IPS DF 4.7 (cell line): ENCODE measurements around the gene C12orf43.

Experiments used
- DNase-seq: peaks from one replicate; pipeline ENCODE4 v3.0.0-alpha.2; 2013; ENCODE audit warnings: low spot score; ENCODE audit errors: extremely low read depth

The C12orf43 gene

DNA sequence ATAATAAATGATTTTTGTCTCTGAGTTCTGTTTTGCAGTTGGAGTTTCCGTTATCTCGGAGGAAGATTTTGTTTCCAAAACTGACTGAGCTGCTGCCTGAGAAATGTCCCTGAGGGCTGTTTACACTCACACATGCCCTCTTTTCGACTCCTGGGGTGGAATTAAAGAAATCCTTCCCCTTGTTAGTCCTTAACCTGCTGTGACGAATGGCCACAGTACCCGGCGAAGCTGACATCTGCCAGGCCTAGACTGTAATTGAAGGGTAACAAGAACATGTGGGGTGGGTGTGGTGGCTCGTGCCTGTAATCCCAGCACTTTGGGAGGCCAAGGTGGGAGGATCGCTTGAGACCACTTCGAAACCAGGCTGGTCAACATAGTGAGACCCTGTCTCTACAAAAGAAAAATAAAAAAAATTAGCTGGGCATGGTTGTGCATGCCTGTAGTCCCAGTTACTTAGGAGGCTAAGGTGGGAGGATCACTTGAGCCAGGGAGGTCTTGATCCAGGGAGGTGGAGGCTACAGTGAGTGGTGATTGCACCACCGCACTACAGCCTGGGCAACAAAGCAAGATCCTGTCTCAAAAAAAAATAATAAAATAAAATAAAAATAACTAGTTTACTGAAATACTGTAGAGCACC, 14.4 kb upstream of the C12orf43 start:
- DNase-seq, result no peak

DNA sequence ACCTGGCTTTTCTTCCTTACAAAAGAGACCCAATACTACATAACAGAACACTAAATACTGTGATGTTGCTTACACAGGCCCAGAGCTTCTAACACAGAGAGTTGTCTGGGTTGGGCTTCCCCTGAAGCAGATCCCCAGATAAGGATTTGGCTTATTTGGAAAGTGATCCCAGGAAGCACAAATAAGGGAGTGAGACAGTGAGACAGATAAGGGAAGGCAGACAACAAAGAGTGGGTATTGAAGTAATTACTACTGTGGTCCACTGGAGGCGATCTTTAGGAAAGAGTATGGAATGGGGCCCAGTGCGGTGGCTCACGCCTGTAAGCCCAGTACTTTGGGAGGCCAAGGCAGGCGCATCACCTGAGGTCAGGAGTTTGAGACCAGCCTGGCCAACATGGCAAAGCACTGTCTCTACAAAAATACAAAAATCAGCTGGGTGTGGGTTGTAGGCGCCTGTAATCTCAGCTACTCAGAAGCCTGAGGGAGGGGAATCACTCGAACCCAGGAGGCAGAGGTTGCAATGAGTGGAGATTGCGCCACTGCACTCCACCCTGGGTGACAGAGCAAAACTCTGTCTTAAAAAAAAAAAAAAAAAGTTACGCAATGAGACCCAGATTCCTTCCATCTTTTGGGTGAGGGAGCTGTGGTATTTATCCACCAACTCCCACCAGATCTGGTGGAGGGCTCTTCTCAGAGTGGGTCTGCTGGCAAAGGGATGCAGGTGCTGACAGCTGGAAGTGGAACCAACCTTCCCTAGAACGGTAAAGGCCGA, 10.2 kb upstream of the C12orf43 start:
- no peak for DNase-seq

DNA sequence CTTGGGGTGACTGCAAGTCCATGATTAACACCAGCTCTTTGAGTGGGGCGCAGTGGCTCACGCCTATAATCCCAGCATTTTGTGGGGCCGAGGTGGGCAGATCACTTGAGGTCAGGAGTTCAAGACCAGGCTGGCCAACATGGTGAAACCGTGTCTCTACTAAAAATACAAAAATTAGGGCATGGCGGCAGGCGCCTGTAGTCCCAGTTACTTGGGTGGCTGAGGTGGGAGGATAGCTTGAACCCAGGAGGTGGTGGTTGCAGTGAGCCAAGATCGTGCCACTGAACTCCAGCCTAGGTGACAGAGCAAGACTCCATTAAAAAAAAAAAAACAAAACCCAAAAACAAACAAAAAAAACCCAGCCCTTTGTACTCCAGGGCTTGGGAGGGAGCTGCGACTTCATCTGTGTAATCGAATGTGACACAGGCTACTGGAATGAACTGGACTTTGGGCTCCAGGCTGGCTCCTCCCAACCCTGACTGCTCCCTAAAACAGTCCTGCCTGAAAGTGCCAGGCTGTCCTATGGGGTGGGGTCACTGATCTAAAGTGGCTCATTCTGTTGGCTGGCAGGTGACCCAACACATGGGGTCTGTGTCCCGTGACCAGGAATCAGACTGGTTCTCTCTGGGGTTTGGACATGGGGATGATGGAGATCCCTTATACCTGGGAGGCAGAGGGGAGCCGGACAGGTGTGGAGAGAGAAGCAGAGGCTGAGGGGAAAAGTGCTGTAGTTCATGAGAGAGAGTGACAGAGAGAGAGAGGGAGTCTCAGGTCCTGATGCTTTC, 9.3 kb upstream of the C12orf43 start:
- no peak for DNase-seq

DNA sequence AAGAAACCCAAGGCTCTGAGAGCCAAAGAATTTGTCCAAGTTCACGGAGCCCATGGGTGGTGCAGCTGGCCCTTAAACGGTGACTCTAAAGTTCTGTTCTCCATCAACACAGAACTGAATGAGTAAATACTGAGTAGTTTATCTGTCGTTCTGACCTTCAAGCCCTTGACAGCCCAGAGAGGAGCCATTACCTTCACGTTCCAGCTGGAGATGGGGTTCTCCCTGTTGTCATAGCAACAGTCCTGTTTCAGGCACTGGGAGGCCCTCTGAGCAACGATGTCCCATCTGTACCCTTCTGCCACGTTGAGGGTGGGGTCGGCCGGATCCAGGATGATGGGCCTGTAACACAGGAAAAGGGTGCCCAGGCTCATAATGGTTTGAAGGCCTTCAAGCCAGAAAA, 7.5 kb upstream of the C12orf43 start:
- DNase-seq, result no peak

DNA sequence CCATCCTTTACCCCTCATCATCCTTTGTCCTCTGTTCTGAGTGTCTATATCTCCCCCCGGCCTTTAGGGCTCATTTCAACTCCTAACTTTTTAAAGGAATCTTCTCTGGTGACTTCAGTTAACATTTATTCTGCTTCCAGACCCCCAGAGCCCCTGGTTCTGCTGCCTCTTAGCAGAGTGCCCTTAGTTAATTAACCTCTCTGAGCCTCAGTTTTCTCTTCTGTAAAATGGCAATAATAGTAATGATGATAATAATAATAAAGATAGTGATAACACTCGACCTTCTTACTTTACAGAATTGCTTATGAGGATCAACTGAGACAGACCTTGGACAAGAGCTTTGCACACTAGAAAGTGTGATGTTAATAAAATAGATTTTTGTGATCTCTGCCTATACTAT, 6.4 kb upstream of the C12orf43 start:
- DNase-seq, result no peak

DNA sequence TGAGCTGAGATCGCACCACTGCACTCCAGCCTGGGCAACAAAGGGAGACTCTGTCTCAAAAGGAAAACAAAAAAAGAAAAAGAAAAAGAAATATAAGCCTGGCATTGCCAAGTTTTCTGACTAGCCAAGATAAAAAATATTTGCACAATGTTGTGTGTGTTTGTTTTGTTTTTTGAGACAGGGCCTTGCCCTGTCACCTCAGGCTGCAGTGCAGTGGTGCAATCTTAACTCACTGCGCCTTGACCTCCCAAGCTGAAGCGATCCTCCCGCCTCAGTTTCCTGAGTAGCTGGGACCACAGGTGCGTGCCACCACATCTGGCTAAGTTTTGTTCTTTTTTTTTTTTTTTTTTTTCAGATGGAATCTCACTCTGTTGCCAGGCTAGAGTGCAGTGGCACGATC, 5.5 kb upstream of the C12orf43 start:
- no peak for DNase-seq

DNA sequence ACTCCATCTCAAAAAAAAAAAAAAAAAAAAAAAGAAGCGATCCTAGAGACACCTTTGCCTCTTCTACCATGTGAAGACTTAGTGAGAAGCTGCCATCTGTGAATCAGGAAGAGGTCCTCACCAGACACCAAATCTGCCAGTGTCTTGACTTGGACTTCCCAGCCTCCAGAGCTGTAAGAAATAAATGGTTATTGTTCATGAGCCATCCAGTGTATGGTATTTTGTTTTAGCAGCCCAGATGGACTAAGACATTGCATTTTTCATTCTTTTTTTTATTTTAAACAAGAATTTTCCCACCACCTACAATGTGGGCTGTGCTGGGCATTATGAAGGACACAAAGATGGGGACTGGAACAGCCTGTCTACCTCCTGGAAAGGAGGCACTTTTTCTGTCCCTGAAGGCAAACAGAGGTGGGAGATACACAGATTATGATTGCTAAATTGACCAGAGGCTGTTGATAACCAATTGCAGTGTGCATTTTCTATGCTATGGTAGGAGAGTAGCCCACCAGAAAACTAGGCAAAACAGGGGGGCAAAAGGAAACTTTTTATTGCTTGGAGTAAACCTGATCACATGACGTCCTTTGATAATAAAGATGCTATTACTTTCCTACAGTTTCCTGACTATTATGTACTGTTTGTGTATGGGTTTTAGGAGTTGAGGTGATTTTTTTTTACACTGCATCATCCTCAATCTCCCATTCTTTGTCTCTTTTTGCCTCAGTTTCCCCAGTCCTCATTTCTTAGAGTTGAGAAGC, 2.8 kb upstream of the C12orf43 start:
- no peak for DNase-seq

DNA sequence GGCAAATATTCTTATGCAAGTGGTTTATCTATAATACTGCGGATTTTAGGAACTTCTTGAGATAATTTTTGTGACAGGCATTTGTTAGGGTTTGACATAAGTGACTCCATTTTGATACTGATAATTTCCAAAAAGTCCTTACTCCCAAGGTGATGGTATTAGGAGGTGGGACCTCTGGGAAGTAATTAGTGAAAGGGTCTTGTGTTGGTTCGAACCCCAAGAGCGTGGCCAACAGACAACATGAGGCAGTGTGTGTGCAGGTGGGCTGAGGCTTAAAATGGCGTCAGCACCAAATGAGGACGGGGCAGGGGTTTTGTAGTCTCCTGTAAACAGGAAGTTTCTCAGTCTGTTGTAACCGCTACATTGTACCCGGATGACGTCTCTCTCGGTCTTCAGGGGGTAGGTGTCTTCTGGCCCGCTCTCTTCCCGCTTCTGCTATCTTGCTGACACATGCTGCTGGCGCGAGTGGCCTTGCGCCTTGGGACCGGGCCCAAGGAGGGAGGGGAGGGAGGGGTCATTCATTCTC, 1.7 kb upstream of the C12orf43 start:
- no peak for DNase-seq

DNA sequence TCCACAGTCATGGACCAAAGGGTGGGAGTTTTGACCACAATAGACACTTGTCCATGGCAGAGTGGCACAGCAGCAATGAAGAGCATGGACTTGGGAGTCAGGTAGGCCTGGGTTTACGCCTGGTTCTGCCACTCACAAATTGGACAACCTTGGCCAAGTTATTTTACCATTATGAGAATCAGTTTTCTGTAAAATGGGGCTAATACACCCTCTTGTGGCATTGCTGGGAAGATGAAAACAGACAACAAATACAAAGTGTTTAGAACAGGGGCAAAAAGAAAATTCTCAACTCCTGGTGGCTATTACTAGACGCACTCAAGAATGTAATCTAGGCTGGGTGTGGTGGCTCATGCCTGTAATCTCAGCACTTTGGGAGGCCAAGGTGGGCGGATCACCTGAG, 2.6 kb downstream of the C12orf43 start:
- DNase-seq, result no peak

DNA sequence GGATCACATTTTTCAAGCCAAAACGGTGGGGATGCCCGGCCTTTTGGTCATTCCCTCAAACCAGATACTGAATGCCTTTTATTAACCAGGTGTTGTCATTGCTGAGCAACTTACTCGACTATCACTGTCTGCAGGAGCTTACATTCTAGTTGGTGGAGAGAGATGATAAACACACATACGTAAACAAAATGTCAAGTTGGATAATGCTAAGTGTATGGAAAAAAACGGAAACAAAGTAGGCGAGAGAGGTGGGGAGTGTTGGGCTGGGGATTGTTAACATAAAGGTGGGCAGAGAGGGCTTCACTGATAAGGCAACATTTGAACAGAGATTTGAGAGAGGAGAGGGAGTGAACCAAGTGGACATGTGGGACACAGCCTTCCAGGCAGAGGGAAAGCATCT, 4.5 kb downstream of the C12orf43 start:
- DNase-seq, result no peak

DNA sequence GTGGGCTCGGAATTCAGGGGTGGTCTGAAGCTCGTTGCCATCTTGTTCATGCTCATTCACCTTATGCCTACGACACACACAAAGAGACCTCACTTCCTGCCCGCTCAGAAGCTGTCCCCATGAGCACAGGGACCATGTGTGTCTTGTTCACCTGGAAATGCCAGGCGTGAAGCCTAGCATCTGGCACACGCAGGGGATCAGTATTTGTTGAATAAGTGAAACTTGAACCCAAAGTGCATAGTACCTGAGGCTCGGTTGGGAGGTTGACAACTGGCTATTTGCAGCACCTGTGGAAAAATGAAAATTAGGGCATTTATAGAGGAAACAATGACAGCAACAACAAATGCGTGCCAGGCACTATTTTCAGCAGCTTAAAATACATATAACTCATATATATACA, 5.4 kb downstream of the C12orf43 start:
- no peak for DNase-seq

DNA sequence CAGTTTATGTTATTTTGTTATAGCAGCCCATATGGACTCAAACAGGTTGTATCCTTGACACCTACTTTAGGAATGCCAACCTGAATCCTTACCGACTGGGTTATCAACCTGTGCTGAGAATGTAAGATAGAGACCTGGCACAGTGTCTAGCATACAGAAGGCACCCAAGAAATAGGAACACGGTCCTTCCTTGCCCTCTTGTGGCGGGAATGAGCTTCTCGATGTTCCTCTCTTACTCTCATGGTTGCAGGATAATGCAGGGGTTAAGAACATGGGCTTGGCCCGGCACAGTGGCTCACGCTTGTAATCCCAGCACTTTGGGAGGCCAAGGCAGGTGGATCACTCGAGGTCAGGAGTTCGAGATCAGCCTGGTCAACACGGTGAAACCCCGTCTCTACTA, 6.5 kb downstream of the C12orf43 start:
- DNase-seq, result no peak

DNA sequence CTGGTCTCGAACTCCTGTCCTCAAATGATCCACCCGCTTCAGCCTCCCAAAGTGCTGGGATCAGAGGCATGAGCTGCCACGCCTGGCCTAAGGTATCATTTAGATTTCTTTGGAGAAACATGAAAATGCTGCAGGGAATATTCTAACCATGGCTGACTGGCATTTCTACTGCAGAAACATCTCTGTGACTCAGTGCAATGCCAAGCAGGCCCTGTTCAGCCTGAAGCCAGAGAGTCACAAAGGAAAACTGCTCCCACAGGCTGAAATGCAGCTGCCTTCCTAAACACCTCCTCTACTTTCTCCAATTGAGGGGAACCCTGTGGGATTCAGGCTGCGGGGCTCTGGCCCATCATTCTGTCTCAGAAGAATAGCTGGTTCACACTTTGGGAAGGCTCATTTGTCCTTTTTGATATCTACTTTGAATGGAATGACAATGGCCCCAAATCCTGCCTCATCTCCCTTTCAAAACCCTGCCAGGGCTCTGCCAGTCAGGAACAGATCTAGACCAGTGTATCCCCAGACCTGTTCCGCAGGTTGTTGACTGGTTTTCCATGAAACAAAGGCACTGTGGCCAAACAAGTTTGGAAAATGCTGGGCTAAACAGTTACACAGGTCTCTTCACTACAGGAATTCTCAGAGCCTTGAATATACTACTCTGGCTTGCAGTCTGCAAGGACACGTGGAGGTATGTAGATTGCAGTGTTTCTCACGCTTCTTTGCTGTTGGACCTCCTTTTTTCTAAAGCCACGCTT, 7.8 kb downstream of the C12orf43 start:
- no peak for DNase-seq

DNA sequence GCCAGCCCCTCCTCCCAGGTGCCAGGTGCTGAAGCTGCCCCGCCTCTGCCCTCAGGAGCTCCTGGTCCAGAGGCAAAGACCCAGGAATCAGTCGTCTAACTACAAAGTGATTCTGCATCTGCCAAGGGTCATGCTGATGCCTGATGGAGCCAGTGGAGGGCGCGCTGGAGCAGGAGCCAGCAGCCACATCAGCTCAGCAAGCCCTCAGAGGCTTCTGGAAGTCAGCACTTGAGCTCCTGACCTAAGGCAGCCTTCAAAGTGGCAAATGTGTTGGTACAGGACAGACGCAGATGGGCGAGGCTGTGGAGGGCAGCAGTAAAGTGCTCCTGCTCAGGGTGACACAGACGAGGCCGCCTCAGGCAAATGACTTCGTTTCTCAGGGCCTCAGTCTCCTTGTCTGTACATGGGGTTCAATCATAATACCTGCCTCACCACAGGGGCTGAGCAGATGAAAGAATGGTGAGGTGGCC, 10.9 kb downstream of the C12orf43 start:
- no peak for DNase-seq

DNA sequence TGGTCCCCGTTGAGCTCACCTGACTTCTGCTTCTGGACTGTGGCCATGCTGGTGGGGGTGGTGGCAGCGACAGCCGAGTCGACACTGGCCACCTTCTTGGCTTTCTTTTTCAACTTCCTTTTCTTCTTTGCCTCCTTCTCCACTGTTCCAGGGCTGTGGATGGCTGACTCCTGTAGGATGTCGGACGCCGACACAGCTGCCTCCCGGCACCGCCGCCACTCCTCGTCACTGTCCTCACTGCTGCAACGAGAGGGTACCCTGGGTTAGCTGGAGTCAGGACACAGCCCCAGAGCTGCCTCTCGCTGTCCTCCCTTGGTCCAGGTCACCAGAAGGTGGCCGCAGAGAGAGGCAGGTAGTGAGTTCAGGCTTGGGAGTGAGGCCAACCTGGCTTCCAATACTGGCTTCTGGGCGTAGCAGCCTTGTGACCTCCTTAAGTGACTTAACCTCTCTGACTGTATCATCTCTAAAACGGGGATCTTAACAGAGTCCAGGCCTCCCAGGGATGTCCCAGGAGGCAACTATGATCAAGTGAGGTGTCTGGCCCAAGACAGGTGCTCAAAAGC, 12.0 kb downstream of the C12orf43 start:
- DNase-seq, result no peak

DNA sequence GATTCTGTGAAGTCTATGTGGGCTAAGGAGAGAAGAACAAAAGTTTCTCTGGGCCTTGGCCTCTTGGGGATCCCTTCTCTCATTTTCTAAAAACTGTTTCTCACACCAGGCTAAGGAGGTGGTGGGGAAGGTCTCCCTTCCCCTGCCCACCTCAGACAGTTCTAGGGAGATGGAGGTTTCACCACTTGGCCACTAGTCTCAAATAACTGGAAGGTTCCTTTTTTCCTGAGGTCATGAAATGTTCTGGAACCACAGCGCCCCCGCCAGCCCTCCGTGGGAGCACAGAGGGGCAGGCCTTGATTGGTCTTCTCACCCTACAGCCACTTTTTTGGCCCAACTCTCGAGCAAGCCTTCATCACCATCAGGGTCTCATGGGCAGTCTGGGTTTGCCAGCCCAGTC, 12.6 kb downstream of the C12orf43 start:
- no peak for DNase-seq

DNA sequence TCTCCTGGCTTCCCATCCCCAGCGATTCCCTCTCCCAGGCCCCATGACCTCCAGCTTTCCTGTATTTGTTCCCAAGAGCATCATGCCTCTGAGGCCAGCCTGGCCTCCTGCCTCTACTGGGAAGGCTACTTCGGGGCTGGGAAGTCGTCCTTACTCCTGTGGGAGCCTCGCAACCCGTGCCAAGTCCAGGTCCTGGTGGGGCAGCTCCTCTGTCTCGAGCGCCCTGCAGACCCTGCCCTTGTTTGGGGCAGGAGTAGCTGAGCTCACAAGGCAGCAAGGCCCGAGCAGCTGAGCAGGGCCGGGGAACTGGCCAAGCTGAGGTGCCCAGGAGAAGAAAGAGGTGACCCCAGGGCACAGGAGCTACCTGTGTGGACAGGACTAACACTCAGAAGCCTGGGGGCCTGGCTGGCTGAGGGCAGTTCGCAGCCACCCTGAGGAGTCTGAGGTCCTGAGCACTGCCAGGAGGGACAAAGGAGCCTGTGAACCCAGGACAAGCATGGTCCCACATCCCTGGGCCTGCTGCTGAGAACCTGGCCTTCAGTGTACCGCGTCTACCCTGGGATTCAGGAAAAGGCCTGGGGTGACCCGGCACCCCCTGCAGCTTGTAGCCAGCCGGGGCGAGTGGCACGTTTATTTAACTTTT, 14.3 kb downstream of the C12orf43 start:
- DNase-seq, result no peak

DNA sequence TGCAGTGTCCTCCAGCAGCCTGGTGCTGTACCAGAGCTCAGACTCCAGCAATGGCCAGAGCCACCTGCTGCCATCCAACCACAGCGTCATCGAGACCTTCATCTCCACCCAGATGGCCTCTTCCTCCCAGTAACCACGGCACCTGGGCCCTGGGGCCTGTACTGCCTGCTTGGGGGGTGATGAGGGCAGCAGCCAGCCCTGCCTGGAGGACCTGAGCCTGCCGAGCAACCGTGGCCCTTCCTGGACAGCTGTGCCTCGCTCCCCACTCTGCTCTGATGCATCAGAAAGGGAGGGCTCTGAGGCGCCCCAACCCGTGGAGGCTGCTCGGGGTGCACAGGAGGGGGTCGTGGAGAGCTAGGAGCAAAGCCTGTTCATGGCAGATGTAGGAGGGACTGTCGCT, 15.2 kb downstream of the C12orf43 start:
- DNase-seq, result no peak

DNA sequence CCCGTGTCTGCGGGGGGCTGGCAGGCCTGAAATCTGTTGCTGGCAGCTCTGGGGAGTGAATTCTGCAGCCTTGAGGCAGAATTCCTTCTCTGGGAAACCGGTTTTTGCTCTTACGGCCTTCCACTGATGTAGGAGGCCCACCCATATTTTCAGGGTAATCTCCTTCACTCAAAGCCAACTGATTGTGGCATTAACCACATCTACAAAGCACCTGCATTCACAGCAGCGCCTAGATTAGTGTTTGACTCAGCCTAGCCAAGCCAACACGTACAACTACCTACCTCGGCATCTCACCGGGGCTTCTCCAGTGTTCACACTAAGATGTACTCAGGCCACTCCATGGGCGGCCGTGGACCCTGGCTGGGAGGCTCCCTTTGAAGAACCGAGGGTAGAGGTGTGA, 15.8 kb downstream of the C12orf43 start:
- DNase-seq, result no peak
